C4-2B (cell line): ENCODE results near the gene BLOC1S4.

Source experiments
- ZFX ChIP-seq: fragments of 450-650 bp; IDR thresholded peaks from 2 replicates; pipeline ENCODE4 v1.6.1; 2017
- TF ChIP-seq, protein P1 (sequence below): fragments of 450-650 bp; conservative IDR thresholded peaks from 2 replicates; pipeline ENCODE4 v1.5.1; 2017; ENCODE audit warnings: mild to moderate bottlenecking

DNA sequence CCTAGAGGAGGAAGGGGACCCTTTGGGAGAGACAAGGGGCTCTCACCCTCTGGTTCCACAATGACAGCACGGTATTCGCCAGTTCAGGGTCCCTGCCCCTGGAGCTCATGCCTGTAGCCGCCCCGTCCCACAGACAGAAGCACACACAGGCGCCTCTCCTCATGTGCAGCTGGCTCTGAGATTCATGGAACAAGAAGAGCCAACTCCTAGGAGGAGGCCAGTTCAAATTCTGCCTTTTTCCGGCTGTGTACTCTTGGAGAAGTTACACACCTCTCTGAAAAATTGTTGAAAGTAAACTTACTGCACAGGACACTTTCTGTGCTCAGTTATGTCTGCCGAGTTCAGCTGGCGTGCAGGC is 15.3 kb downstream of the BLOC1S4 start:
- TF ChIP-seq, protein P1, sequence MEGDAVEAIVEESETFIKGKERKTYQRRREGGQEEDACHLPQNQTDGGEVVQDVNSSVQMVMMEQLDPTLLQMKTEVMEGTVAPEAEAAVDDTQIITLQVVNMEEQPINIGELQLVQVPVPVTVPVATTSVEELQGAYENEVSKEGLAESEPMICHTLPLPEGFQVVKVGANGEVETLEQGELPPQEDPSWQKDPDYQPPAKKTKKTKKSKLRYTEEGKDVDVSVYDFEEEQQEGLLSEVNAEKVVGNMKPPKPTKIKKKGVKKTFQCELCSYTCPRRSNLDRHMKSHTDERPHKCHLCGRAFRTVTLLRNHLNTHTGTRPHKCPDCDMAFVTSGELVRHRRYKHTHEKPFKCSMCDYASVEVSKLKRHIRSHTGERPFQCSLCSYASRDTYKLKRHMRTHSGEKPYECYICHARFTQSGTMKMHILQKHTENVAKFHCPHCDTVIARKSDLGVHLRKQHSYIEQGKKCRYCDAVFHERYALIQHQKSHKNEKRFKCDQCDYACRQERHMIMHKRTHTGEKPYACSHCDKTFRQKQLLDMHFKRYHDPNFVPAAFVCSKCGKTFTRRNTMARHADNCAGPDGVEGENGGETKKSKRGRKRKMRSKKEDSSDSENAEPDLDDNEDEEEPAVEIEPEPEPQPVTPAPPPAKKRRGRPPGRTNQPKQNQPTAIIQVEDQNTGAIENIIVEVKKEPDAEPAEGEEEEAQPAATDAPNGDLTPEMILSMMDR = no peak
- no peak for TF ChIP-seq ZFX
